ENCODE results near the gene CRYGC. TPM values are rescaled to one million over a fixed set of nuclear protein-coding genes. Genes with fewer than 3 reads are reported as not detected.

The CRYGC gene
- total and polyA plus RNA-seq, 2 experiments from 2014 or later: not detected

DNA sequence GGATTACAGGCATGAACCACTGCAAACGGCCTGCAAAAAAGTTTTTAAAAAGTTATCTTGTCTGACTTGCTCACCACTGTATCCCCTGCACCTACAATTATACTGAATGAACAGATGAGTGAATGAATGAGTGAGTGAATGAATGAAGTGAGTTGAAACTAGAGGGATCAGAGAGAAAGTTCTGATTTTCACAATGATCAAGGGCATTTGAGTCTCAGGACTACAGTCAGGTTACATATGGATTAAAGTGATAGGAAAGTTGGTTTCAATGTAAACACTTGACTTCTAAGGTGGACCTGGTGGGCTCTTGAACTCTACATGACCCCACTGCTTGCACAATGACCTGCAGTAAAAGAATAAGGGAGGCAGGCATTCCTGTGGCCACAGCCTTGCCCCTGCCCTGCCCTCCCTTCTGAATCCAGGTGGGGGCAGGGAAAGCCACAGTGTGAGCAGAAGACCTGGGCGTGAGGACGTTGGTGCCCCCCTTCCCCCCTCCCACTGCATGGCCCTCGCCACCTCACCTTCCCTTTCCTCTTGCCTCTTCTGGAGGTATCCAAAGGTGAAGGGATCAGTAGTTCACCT, 49.5 kb upstream of the CRYGC start:
- H3K4me2 ChIP-seq: no peak overlapping the region
- H3K9me2 ChIP-seq (ENCODE audit: insufficient read depth): no peaks in the 10 kb centered on the region
- TF ChIP-seq, protein P1, sequence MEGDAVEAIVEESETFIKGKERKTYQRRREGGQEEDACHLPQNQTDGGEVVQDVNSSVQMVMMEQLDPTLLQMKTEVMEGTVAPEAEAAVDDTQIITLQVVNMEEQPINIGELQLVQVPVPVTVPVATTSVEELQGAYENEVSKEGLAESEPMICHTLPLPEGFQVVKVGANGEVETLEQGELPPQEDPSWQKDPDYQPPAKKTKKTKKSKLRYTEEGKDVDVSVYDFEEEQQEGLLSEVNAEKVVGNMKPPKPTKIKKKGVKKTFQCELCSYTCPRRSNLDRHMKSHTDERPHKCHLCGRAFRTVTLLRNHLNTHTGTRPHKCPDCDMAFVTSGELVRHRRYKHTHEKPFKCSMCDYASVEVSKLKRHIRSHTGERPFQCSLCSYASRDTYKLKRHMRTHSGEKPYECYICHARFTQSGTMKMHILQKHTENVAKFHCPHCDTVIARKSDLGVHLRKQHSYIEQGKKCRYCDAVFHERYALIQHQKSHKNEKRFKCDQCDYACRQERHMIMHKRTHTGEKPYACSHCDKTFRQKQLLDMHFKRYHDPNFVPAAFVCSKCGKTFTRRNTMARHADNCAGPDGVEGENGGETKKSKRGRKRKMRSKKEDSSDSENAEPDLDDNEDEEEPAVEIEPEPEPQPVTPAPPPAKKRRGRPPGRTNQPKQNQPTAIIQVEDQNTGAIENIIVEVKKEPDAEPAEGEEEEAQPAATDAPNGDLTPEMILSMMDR (conservative IDR thresholded peaks at IDR 0.05; ENCODE audit: low read depth in 2 of 2): peak in 1 of 2 experiments; percentile 34; a peak in 2 of 4 replicates
- no peak for TF ChIP-seq CREB1 (CRISPR knock-in tag; IDR thresholded peaks at IDR 0.05; ENCODE audit: low read depth)
- peaks cover 10% of the 10 kb centered on the region; the same call in 1 of the 2 replicates for H3K4me1 ChIP-seq (ENCODE audit: insufficient read depth)
- H3F3A ChIP-seq (replicated peaks; ENCODE audit: low read depth): 0 out of 2 replicates have a peak, but pooled peaks cover 3% of the 10 kb centered on the region
- Mint-ChIP-seq H3K27ac (no peak overlapping the region), H3K4me1 (peaks cover 18% of the 10 kb centered on the region), H3K36me3 (ENCODE audit: low read depth) (no peaks in the 10 kb centered on the region), H3K9me3 (no peaks in the 10 kb centered on the region), H3K27me3 (ENCODE audit: insufficient read depth, low read depth, poor library complexity) (peaks cover 5% of the 10 kb centered on the region), H3K4me3 (no peak overlapping the region)
- H3K36me3 ChIP-seq (ENCODE audit: insufficient read depth): no peaks in the 10 kb centered on the region
- H3K4me3 ChIP-seq: no peak overlapping the region
- no peaks in the 10 kb centered on the region for H4K20me1 ChIP-seq (replicated peaks; ENCODE audit: insufficient read depth)
- H3K79me2 ChIP-seq (replicated peaks; ENCODE audit: insufficient read depth): no peaks in the 10 kb centered on the region
- ATAC-seq (peak; percentile 33), DNase-seq (ENCODE audit: low spot score) (peak; percentile 44)
- no peak overlapping the region; the same call in 1 of the 2 replicates for H2AFZ ChIP-seq
- no peaks in the 10 kb centered on the region for H3K27me3 ChIP-seq (ENCODE audit: insufficient read depth)
- no peak overlapping the region for H3K27ac ChIP-seq (ENCODE audit: low read depth)

DNA sequence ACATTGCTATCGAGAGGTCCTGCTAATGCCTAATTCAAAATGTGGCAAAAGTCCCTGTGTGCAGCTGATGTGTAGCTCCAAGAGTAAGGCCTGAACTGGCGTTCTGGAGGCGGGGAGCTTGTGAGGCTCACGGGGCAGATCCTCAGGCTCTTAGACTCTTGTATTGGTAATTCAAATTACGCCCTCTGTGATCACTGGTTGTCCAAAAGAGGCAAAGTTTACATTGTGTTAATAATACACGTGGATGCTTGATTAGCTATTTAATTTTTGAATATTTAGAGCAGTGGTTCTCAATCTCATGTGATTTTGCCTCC, 46.2 kb upstream of the CRYGC start:
- no peaks in the 10 kb centered on the region for H3K36me3 ChIP-seq (ENCODE audit: insufficient read depth)
- no peaks in the 10 kb centered on the region for H3K79me2 ChIP-seq (replicated peaks; ENCODE audit: insufficient read depth)
- DNase-seq (ENCODE audit: low spot score): no peak
- no peaks in the 10 kb centered on the region for H3K27me3 ChIP-seq (ENCODE audit: insufficient read depth)
- Mint-ChIP-seq H3K27me3 (ENCODE audit: insufficient read depth, low read depth, poor library complexity) (peaks cover 2% of the 10 kb centered on the region), H3K9me3 (no peaks in the 10 kb centered on the region), H3K27ac (no peak overlapping the region), H3K4me1 (peaks cover 4% of the 10 kb centered on the region), H3K36me3 (ENCODE audit: low read depth) (no peaks in the 10 kb centered on the region), H3K4me3 (no peak overlapping the region)
- no peak overlapping the region for H3K4me2 ChIP-seq
- H3F3A ChIP-seq (replicated peaks; ENCODE audit: low read depth): 0 out of 2 replicates have a peak, but pooled peaks cover 3% of the 10 kb centered on the region
- peaks cover 3% of the 10 kb centered on the region; the same call in 1 of the 2 replicates for H3K4me1 ChIP-seq (ENCODE audit: insufficient read depth)
- H4K20me1 ChIP-seq (replicated peaks; ENCODE audit: insufficient read depth): no peaks in the 10 kb centered on the region
- H3K4me3 ChIP-seq: no peak overlapping the region
- peak overlapping the region; percentile 1; the same call in 1 of the 2 replicates for H2AFZ ChIP-seq
- ATAC-seq: peak; percentile 48
- no peaks in the 10 kb centered on the region for H3K9me2 ChIP-seq (ENCODE audit: insufficient read depth)
- H3K27ac ChIP-seq (ENCODE audit: low read depth): no peak overlapping the region
- TF ChIP-seq EZH2 (IDR thresholded peaks at IDR 0.05; ENCODE audit: low read depth, unreplicated experiment) (no peak), POLR2AphosphoS5 (IDR thresholded peaks at IDR 0.05; ENCODE audit: low read depth) (no peak), CREB1 (CRISPR knock-in tag; IDR thresholded peaks at IDR 0.05; ENCODE audit: low read depth) (no peak), STAT1 (IDR thresholded peaks at IDR 0.05; ENCODE audit: unreplicated experiment) (no peak), NANOG (IDR thresholded peaks at IDR 0.05; ENCODE audit: borderline replicate concordance) (no peak)
- TF ChIP-seq, protein P2, sequence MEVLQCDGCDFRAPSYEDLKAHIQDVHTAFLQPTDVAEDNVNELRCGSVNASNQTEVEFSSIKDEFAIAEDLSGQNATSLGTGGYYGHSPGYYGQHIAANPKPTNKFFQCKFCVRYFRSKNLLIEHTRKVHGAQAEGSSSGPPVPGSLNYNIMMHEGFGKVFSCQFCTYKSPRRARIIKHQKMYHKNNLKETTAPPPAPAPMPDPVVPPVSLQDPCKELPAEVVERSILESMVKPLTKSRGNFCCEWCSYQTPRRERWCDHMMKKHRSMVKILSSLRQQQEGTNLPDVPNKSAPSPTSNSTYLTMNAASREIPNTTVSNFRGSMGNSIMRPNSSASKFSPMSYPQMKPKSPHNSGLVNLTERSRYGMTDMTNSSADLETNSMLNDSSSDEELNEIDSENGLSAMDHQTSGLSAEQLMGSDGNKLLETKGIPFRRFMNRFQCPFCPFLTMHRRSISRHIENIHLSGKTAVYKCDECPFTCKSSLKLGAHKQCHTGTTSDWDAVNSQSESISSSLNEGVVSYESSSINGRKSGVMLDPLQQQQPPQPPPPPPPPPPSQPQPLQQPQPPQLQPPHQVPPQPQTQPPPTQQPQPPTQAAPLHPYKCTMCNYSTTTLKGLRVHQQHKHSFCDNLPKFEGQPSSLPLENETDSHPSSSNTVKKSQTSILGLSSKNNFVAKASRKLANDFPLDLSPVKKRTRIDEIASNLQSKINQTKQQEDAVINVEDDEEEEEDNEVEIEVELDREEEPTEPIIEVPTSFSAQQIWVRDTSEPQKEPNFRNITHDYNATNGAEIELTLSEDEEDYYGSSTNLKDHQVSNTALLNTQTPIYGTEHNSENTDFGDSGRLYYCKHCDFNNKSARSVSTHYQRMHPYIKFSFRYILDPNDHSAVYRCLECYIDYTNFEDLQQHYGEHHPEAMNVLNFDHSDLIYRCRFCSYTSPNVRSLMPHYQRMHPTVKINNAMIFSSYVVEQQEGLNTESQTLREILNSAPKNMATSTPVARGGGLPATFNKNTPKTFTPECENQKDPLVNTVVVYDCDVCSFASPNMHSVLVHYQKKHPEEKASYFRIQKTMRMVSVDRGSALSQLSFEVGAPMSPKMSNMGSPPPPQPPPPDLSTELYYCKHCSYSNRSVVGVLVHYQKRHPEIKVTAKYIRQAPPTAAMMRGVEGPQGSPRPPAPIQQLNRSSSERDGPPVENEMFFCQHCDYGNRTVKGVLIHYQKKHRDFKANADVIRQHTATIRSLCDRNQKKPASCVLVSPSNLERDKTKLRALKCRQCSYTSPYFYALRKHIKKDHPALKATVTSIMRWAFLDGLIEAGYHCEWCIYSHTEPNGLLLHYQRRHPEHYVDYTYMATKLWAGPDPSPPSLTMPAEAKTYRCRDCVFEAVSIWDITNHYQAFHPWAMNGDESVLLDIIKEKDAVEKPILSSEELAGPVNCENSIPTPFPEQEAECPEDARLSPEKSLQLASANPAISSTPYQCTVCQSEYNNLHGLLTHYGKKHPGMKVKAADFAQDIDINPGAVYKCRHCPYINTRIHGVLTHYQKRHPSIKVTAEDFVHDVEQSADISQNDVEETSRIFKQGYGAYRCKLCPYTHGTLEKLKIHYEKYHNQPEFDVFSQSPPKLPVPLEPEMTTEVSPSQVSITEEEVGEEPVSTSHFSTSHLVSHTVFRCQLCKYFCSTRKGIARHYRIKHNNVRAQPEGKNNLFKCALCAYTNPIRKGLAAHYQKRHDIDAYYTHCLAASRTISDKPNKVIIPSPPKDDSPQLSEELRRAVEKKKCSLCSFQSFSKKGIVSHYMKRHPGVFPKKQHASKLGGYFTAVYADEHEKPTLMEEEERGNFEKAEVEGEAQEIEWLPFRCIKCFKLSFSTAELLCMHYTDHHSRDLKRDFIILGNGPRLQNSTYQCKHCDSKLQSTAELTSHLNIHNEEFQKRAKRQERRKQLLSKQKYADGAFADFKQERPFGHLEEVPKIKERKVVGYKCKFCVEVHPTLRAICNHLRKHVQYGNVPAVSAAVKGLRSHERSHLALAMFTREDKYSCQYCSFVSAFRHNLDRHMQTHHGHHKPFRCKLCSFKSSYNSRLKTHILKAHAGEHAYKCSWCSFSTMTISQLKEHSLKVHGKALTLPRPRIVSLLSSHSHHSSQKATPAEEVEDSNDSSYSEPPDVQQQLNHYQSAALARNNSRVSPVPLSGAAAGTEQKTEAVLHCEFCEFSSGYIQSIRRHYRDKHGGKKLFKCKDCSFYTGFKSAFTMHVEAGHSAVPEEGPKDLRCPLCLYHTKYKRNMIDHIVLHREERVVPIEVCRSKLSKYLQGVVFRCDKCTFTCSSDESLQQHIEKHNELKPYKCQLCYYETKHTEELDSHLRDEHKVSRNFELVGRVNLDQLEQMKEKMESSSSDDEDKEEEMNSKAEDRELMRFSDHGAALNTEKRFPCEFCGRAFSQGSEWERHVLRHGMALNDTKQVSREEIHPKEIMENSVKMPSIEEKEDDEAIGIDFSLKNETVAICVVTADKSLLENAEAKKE (CRISPR knock-in tag; IDR thresholded peaks at IDR 0.05): no peak
- TF ChIP-seq, protein P3, sequence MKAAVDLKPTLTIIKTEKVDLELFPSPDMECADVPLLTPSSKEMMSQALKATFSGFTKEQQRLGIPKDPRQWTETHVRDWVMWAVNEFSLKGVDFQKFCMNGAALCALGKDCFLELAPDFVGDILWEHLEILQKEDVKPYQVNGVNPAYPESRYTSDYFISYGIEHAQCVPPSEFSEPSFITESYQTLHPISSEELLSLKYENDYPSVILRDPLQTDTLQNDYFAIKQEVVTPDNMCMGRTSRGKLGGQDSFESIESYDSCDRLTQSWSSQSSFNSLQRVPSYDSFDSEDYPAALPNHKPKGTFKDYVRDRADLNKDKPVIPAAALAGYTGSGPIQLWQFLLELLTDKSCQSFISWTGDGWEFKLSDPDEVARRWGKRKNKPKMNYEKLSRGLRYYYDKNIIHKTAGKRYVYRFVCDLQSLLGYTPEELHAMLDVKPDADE (IDR thresholded peaks at IDR 0.05): no peak
- TF ChIP-seq, protein P1 (conservative IDR thresholded peaks at IDR 0.05; ENCODE audit: low read depth in 2 of 2): no peak
